RPMI8226 (cell line): ENCODE measurements around the gene HOXB13.
A peak's percentile ranks its signal among the peaks of the same experiment; 100 is the strongest.

ENCODE experiments used
- DNase-seq: peaks from one replicate; pipeline ENCODE4 v3.0.0-alpha.2; 2015

Gene HOXB13

GRCh38 chr17:48728232-48729231 lies at the start of gene HOXB13:
Gene HOXB13 (minus strand): TSS chr17:48728750. CDS start chr17:48728593, 157 bp downstream.
- DNase-seq: peak; percentile 44

- DNase-seq: no peak
These were observed 48.1 kb upstream of the HOXB13 start for GRCh38 chr17:48776602-48777001.

DNA sequence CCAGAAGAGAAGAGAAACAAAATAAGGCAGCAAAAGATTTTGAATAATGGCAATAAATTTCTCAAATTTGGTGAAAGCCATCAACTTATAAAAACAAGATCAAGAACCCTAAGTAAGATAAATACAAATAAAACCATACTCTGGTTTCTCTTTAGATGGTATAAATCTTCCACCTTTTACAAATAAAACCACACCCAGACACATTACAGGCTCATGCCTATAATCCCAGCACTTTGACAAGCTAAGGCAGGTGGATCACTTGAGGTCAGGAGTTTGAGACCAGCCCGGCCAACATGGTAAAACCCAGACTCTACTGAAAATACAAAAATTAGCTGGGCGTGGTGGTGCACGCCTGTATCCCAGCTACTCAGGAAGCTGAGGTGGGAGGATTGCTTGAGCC lies 44.7 kb upstream of the HOXB13 start:
- DNase-seq: no peak

DNA sequence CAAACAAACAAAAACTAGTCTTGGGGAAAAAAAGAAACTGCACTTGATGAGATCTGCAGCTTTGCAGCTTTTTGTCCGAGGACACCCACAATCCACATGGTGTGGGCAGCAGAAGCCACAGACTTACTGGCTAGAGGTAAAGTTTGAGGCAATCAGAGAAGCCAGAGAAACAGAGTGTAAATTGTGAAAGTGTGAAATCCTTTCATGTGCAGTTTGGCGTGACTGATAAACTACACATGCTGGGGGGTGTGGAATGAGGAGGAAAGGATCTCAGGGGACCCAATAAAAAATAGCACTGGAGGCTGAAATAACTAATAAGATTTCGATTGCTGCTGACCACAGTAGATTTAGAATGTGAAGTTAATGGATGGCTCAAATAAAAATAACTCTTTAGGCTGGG lies 42.4 kb upstream of the HOXB13 start:
- DNase-seq: no peak

- no peak for DNase-seq
These were observed 40.6 kb upstream of the HOXB13 start for GRCh38 chr17:48769009-48769675.

GRCh38 chr17:48767263-48767774 lies 38.8 kb upstream of the HOXB13 start:
- no peak for DNase-seq

DNA sequence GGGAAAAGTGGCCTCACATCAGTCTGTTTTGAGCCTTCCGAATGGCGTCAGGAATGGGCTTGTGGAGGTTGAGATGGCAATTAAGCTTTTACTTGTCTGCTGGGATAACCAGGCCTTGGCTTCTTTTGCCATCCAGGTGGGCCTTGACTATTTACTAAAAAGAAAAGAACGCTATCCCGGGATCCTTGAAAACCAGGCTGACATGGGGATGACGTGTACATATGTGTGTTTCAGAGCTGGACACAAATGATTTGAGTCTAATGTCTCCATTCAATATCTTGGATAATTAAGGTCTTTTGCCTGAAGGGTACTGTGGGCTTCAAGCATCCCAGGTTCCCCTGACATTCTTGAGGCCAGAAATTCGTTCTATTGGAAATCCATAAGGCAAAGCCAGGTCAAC lies 32.6 kb upstream of the HOXB13 start:
- DNase-seq: no peak

DNA sequence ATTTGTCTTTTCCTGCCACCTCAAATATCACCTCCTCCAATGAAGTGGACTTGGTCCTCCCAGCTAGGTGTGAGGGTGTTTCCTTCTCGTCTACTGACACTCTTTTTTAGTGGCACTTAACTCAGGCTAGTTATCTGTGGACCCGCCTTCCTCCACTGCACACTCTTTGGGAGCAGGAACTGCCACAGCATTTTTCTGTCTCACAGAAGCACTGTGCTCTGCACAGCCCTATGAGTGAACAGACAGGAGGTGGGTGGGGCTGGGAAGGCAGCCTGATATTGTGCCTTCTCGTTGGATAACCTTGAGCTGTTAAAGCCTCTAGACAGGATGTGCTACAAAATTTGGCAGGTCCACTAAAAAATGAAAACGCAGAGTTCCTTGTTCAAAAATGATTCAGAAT lies 31.9 kb upstream of the HOXB13 start:
- no peak for DNase-seq

GRCh38 chr17:48759288-48759687 lies 30.7 kb upstream of the HOXB13 start:
- no peak for DNase-seq

DNA sequence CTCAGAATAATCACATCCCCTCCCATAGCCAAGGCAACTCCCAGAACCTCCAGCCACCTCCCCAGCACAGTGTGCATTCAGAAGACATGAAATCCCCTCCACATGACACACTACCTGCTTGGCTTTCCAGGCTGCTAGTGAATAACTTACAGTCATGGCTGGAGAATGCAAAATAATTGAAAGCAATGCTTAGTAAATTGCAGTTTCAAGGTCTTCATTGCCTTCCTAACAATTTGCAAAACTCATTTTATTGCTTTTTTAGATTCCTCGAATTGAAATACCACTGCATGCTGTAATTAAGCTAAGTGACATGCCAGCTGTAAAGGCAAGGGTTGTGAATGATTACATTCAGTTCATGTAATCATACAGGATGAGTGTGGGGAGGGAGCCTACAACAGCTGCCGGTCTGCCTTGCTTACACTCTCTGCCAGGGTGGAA lies 29.0 kb upstream of the HOXB13 start:
- no peak for DNase-seq

DNA sequence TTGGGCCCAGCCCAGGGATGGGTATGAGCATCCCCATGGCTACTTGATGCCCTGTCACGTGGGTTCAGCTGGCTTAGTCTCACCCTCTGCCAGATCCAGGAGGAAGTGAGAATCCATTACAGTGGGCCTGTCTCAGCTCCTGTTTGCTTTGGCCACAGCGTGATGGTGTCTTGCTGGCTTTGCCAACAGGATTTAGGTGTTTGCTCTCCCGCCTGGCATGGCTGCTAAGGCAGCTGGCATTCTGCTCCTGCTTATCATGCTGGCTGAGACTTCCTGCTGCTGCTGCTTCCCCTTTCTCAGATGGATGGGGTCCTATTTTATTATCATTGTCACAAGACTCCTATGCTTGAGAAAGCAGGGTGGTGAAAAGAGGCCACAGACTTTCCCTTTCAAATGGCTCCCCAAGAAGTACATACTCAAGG lies 28.3 kb upstream of the HOXB13 start:
- peak; percentile 23 for DNase-seq

- no peak for DNase-seq
These were observed 26.8 kb upstream of the HOXB13 start for GRCh38 chr17:48755356-48755755.

DNA sequence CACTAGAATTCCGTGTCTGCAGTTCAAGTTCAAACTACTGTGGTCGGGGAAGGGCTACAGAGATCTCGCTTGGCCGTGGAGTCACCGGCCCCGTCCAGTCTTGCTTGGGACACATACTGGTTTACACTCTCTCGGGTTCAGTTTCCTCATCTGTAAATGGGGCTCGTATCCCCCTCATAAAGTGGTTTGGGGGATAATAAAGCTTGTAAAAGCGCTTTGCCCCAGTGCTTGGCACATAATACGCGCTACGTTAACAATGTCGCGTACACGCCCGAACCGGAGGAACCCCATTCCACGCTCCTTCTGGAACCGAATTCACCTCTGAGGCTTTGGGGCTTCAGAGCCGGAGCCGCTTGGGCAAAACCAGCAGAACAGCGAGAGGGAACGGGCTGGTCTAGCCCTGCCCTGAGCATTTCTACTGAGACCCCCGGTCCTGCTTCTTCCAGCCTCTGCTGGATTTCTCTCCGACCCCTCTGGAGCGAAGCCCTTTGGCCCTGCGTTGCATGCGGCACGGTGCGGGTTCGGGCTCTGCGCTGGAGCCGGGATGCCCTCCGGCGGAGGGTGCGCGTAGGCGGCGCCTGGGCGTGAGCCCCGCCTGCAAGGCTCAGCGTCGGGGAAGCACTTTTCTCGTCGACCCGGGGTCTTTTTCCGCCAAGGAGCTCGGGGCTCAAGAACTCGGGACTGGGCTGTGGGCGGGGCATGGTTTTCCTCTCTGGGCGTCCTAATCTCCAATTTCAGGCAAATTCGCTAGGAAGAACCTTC lies 26.1 kb upstream of the HOXB13 start:
- DNase-seq: no peak

GRCh38 chr17:48753794-48754499 lies 25.4 kb upstream of the HOXB13 start:
- DNase-seq: no peak

DNA sequence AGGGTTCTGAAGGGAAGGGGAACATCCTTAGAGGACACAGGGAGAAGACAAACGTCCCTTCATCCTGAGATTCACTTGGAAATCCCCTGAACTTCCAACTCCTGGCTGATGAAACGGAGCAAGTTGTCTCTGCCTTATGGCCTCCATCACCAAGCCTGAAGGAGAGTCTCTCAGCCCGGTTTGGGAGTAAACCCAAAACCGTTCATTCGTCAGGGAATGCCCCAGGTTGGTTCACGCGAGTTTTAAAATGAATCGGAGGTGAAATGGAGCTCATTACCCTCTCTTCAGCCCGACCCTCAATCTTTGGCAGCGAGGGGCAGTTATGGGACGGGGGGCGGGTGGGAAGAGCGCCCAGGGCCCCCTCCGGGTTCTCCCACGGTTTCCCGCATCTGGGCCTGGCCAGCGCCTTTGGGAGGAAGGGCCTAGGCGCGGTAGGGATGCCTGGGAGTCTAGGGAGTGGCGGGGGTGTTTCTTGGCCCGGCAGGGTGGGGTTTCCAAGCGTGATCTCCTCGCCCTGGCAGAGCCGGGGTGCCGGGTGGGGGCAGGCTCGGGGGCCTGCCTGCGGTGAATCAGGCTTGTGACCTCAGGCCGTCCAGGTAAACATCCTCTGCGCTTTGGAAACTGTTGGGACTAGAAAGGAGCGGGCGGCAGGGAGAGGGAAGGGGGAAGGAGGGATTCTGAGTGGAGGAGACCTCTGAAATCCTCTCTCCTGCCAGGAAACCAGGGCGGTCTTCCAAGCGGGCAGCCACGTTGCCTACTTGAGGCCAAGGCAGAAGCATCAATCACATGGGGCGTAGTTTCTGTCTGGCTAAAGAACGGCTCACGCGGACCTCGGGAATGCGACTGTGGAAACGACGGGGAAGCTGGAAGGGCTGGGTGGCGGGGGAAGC lies 24.1 kb upstream of the HOXB13 start:
- DNase-seq: no peak

DNA sequence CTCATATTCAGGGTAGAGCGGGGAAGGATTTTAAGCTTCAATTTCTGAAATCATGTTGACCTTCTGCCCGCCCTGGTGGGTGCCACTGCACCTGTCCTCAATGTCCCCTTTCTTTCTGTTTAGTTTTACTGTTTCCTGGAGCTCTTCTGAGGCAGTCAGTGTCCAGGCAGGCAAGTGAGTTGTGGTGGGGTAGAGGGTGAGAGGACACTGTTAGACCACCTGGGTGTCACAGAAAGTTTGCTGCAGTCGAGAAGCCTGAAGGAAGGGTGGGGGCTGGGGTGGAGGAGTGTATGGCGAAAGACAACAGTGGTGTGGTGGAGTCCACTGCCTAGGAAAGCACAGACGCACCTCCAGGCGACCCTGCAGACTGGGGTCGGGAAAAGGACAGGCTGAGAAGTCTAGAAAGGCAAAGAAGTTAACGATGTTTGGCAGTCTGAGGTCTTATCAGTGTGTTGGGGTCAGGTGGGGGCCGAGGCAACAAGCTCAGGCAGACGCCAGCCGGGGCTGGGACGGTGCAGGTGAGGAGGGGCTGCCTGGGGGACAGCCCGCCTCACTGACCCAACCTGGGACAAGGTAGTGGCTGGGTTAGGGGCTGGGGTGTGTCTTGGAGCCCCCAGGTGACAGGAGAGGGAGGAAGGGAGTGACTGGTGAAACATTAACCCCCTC lies 23.3 kb upstream of the HOXB13 start:
- no peak for DNase-seq

GRCh38 chr17:48751172-48751571 lies 22.6 kb upstream of the HOXB13 start:
- DNase-seq: no peak

DNA sequence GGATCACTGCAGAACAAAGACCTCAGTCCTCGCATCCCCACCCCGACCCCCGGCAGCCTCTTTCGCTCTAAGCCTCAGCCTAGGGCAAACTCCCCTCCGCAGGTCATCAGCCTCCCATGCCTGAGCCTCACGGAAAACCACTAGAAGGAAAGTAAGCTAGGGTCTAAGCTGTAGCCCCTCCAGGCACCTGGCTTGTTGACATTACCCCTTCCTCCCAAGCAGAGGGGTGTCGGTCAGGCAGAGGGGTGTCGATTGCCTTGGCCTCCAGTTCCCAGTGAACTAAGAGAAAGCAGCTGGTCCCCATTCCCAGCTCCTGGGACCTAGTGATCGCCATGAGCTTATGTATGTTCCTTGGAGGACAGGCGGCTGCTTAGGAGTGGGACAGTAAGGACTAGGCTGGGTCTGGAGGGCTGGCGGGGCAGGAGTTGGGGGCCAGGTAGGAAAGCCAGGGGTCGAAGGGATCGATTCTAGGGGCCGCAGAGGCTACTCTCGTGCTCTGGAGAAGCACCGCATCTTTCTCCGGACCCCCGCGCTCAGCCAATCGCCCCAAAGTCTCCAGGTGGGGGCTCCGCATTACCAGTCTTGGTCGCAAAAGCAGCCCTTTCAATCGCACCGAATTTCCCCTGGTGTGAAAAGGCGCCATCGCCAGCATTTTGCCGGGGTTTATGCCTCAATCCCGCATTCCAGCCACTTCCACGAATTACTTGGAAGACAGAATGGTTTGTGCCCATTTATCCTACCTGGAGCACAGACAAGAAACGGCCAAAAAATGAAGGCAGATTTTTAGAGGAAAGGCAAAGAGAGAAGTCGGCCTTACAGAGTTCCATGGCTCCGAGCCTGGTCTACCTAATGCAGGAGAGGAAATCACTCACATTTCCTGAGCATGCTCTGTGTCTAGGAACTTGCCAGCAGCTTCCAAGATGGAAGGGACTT lies 21.3 kb upstream of the HOXB13 start:
- no peak for DNase-seq
